ENCODE data around the gene FAM120A.
A peak's percentile ranks its signal among the peaks of the same experiment; 100 is the strongest.

Gene FAM120A

DNA sequence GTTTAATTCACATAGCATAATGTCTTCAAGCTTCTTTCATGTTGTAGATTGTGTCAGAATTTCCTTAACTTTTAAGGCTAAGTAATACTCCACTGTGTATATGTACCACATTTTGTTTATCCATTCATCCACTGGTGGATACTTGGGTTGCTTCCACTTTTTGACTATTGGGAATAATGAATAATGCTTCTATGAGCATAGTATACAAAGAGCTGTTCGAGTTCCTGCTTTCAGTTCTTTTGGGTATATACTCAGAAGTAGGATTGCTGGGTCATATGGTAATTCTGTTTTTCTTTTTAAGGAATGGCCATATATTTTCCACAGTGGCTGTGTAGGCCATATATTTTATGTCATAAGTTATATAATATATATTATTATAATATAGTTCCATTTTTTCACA lies 5.5 kb downstream of the FAM120A start:
- peaks cover 99% of the 10 kb centered on the region for H3K79me2 ChIP-seq (ENCODE audit: insufficient read depth, low read length)
- H3K4me3 ChIP-seq (ENCODE audit: low read length, poor library complexity, severe bottlenecking), result peak overlapping the region; percentile 47
- no peaks in the 10 kb centered on the region for H3K36me3 ChIP-seq (ENCODE audit: insufficient read depth, low read length)
- no peaks in the 10 kb centered on the region for H3K9me2 ChIP-seq (replicated peaks; ENCODE audit: low read depth, low read length)
- no peak overlapping the region for H3K9ac ChIP-seq (ENCODE audit: low read depth, low read length, poor library complexity, severe bottlenecking)
- H3K9me3 ChIP-seq (ENCODE audit: insufficient read depth, low read depth, low read length), result no peaks in the 10 kb centered on the region
- H2AFZ ChIP-seq (ENCODE audit: low read length), result no peak overlapping the region
- no peaks in the 10 kb centered on the region for H3F3A ChIP-seq (ENCODE audit: low read depth)
- H3K4me1 ChIP-seq (ENCODE audit: insufficient read depth, low read length, poor library complexity, severe bottlenecking), result peaks cover 70% of the 10 kb centered on the region
- TF ChIP-seq CTCF (conservative IDR thresholded peaks at IDR 0.05; ENCODE audit: low read length) (no peak), EZH2phosphoT487 (IDR thresholded peaks at IDR 0.05; ENCODE audit: borderline replicate concordance) (no peak)
- peak overlapping the region; percentile 97 for H3K4me2 ChIP-seq (ENCODE audit: low read depth, low read length, poor library complexity, severe bottlenecking)
- no peaks in the 10 kb centered on the region for H3K27me3 ChIP-seq (ENCODE audit: insufficient read depth, low read length, poor library complexity, severe bottlenecking)
- H4K20me1 ChIP-seq (ENCODE audit: insufficient read depth, low read length, poor library complexity, severe bottlenecking), result peaks cover 88% of the 10 kb centered on the region

GRCh38 chr9:93458712-93459111 lies 7.2 kb downstream of the FAM120A start:
- H2AFZ ChIP-seq (ENCODE audit: low read length), result no peak overlapping the region
- peaks cover 87% of the 10 kb centered on the region for H4K20me1 ChIP-seq (ENCODE audit: insufficient read depth, low read length, poor library complexity, severe bottlenecking)
- H3K4me2 ChIP-seq (ENCODE audit: low read depth, low read length, poor library complexity, severe bottlenecking), result peak overlapping the region; percentile 97
- H3F3A ChIP-seq (ENCODE audit: low read depth), result no peaks in the 10 kb centered on the region
- no peaks in the 10 kb centered on the region for H3K36me3 ChIP-seq (ENCODE audit: insufficient read depth, low read length)
- TF ChIP-seq CTCF (conservative IDR thresholded peaks at IDR 0.05; ENCODE audit: low read length) (no peak), EZH2phosphoT487 (IDR thresholded peaks at IDR 0.05; ENCODE audit: borderline replicate concordance) (no peak)
- no peaks in the 10 kb centered on the region for H3K27me3 ChIP-seq (ENCODE audit: insufficient read depth, low read length, poor library complexity, severe bottlenecking)
- H3K4me1 ChIP-seq (ENCODE audit: insufficient read depth, low read length, poor library complexity, severe bottlenecking), result peaks cover 78% of the 10 kb centered on the region
- no peaks in the 10 kb centered on the region for H3K9me3 ChIP-seq (ENCODE audit: insufficient read depth, low read depth, low read length)
- no peak overlapping the region for H3K9ac ChIP-seq (ENCODE audit: low read depth, low read length, poor library complexity, severe bottlenecking)
- H3K79me2 ChIP-seq (ENCODE audit: insufficient read depth, low read length), result peaks cover 99% of the 10 kb centered on the region
- no peaks in the 10 kb centered on the region for H3K9me2 ChIP-seq (replicated peaks; ENCODE audit: low read depth, low read length)
- H3K4me3 ChIP-seq (ENCODE audit: low read length, poor library complexity, severe bottlenecking), result no peak overlapping the region

GRCh38 chr9:93459432-93459847 lies 8.0 kb downstream of the FAM120A start:
- Histone ChIP-seq H2AFZ (ENCODE audit: low read length) (no peak overlapping the region), H3K4me2 (ENCODE audit: low read depth, low read length, poor library complexity, severe bottlenecking) (peak overlapping the region; percentile 97), H3K4me1 (ENCODE audit: insufficient read depth, low read length, poor library complexity, severe bottlenecking) (peaks cover 78% of the 10 kb centered on the region)

More at GRCh38 chr9:93459432-93459847, 8.0 kb downstream of the FAM120A start:
- Histone ChIP-seq H3K27me3 (ENCODE audit: insufficient read depth, low read length, poor library complexity, severe bottlenecking) (no peaks in the 10 kb centered on the region), H3K4me3 (ENCODE audit: low read length, poor library complexity, severe bottlenecking) (no peak overlapping the region), H3F3A (ENCODE audit: low read depth) (no peaks in the 10 kb centered on the region), H3K79me2 (ENCODE audit: insufficient read depth, low read length) (peaks cover 99% of the 10 kb centered on the region), H3K9me3 (ENCODE audit: insufficient read depth, low read depth, low read length) (no peaks in the 10 kb centered on the region), H3K9me2 (replicated peaks; ENCODE audit: low read depth, low read length) (no peaks in the 10 kb centered on the region), H4K20me1 (ENCODE audit: insufficient read depth, low read length, poor library complexity, severe bottlenecking) (peaks cover 87% of the 10 kb centered on the region), H3K9ac (ENCODE audit: low read depth, low read length, poor library complexity, severe bottlenecking) (no peak overlapping the region), H3K36me3 (ENCODE audit: insufficient read depth, low read length) (no peaks in the 10 kb centered on the region)
- TF ChIP-seq EZH2phosphoT487 (IDR thresholded peaks at IDR 0.05; ENCODE audit: borderline replicate concordance), result no peak
- no peak for TF ChIP-seq CTCF (conservative IDR thresholded peaks at IDR 0.05; ENCODE audit: low read length)
